H9 (cell line): Measurements from ENCODE around the gene ZFP62. TPM values are rescaled to one million over a fixed set of nuclear protein-coding genes. Genes with fewer than 3 reads are reported as not detected.
A peak's percentile ranks its signal among the peaks of the same experiment; 100 is the strongest.

Source experiments
- DNase-seq: peaks from one replicate; pipeline ENCODE4 v3.0.0-alpha.2; 2017
- H2AFZ ChIP-seq: one replicate; pipeline ENCODE4 v1.6.1; 2013; ENCODE audit warnings: mild to moderate bottlenecking, low read length, control low read depth, moderate library complexity
- H2AK5ac ChIP-seq: 2 replicates; pipeline ENCODE4 v1.6.1; 2013; ENCODE audit warnings: low read length, control low read depth, mixed read lengths; ENCODE audit not compliant: insufficient read length
- H2BK120ac ChIP-seq: one replicate; pipeline ENCODE4 v1.6.1; 2013; ENCODE audit warnings: low read depth, mild to moderate bottlenecking, low read length, control low read depth, inconsistent platforms; ENCODE audit not compliant: poor library complexity, severe bottlenecking
- H2BK12ac ChIP-seq: 2 replicates; pipeline ENCODE4 v1.6.1; 2013; ENCODE audit warnings: low read length, control low read depth, mixed read lengths, low read depth; ENCODE audit not compliant: insufficient read length
- H2BK15ac ChIP-seq: 2 replicates; pipeline ENCODE4 v1.6.1; 2013; ENCODE audit warnings: low read depth, low read length, control low read depth
- H2BK20ac ChIP-seq: one replicate; pipeline ENCODE4 v1.6.1; 2013; ENCODE audit warnings: low read depth, mild to moderate bottlenecking, low read length, control low read depth, inconsistent platforms; ENCODE audit not compliant: poor library complexity, severe bottlenecking
- H2BK5ac ChIP-seq: 2 replicates; pipeline ENCODE4 v1.6.1; 2013; ENCODE audit warnings: low read length, control low read depth, mixed read lengths; ENCODE audit not compliant: insufficient read length
- H3K14ac ChIP-seq: 2 replicates; pipeline ENCODE4 v1.6.1; 2013; ENCODE audit warnings: low read length, control low read depth; ENCODE audit not compliant: insufficient read depth
- H3K18ac ChIP-seq: 2 replicates; pipeline ENCODE4 v1.6.1; 2013; ENCODE audit warnings: low read depth, mild to moderate bottlenecking, mixed read lengths, low read length, control low read depth; ENCODE audit not compliant: insufficient read length
- H3K23ac ChIP-seq: 2 replicates; pipeline ENCODE4 v1.6.1; 2013; ENCODE audit warnings: low read length, control low read depth, mixed read lengths, low read depth; ENCODE audit not compliant: insufficient read length
- H3K23me2 ChIP-seq: 2 replicates; pipeline ENCODE4 v1.6.1; 2013; ENCODE audit warnings: low read depth, mild to moderate bottlenecking, mixed read lengths, low read length, control low read depth; ENCODE audit not compliant: insufficient read length, poor library complexity, severe bottlenecking
- H3K27ac ChIP-seq: 2 replicates; pipeline ENCODE4 v1.5.1; 2013; ENCODE audit warnings: low read length, control low read depth, mixed read lengths, low read depth; ENCODE audit not compliant: insufficient read length
- H3K27me3 ChIP-seq: 2 replicates; pipeline ENCODE4 v1.6.1; 2013; ENCODE audit warnings: low read length, control low read depth, inconsistent platforms; ENCODE audit not compliant: insufficient read depth
- H3K4ac ChIP-seq: 2 replicates; pipeline ENCODE4 v1.6.1; 2013; ENCODE audit warnings: low read depth, mild to moderate bottlenecking, control low read depth, inconsistent platforms, low read length, moderate library complexity
- H3K4me1 ChIP-seq: 2 replicates; pipeline ENCODE4 v1.6.1; 2013; ENCODE audit warnings: low read length, control low read depth, inconsistent platforms; ENCODE audit not compliant: insufficient read depth
- H3K4me2 ChIP-seq: 2 replicates; pipeline ENCODE4 v1.6.1; 2013; ENCODE audit warnings: low read length, control low read depth, mixed read lengths; ENCODE audit not compliant: insufficient read length, insufficient read depth
- H3K56ac ChIP-seq: 2 replicates; pipeline ENCODE4 v1.6.1; 2013; ENCODE audit warnings: low read depth, mild to moderate bottlenecking, mixed read lengths, low read length, control low read depth; ENCODE audit not compliant: insufficient read length
- H3K79me1 ChIP-seq: 2 replicates; pipeline ENCODE4 v1.6.1; 2013; ENCODE audit warnings: low read depth, mild to moderate bottlenecking, moderate library complexity, low read length, control low read depth, inconsistent platforms; ENCODE audit not compliant: insufficient read depth, poor library complexity, severe bottlenecking
- H3K79me2 ChIP-seq: 2 replicates; pipeline ENCODE4 v1.6.1; 2013; ENCODE audit warnings: low read length, control low read depth, inconsistent platforms; ENCODE audit not compliant: insufficient read depth
- H3K9ac ChIP-seq: 2 replicates; pipeline ENCODE4 v1.6.1; 2013; ENCODE audit warnings: low read length, control low read depth, mixed read lengths; ENCODE audit not compliant: insufficient read length; ENCODE audit errors: extremely low read depth
- H3K9me3 ChIP-seq: one replicate; pipeline ENCODE4 v1.6.1; 2013; ENCODE audit warnings: low read depth, low read length, inconsistent platforms; ENCODE audit not compliant: control insufficient read depth
- H3T11ph ChIP-seq: one replicate; pipeline ENCODE4 v1.6.1; 2013; ENCODE audit warnings: mild to moderate bottlenecking, low read length, control low read depth, inconsistent platforms
- H4K20me1 ChIP-seq: one replicate; pipeline ENCODE4 v1.6.1; 2013; ENCODE audit not compliant: control insufficient read depth, insufficient read length, insufficient read depth
- H4K5ac ChIP-seq: 2 replicates; pipeline ENCODE4 v1.6.1; 2013; ENCODE audit warnings: low read depth, mild to moderate bottlenecking, mixed read lengths, low read length, control low read depth; ENCODE audit not compliant: insufficient read length
- H4K8ac ChIP-seq: replicated peaks from 2 replicates; pipeline ENCODE4 v1.6.1; 2013; ENCODE audit warnings: low read length, control low read depth, mixed read lengths, low read depth; ENCODE audit not compliant: insufficient read length
- H4K91ac ChIP-seq: 2 replicates; pipeline ENCODE4 v1.6.1; 2013; ENCODE audit warnings: low read depth, mild to moderate bottlenecking, moderate library complexity, mixed read lengths, low read length, control low read depth; ENCODE audit not compliant: insufficient read length
- H3K27ac Mint-ChIP-seq, 3 experiments: 2 replicates in 2 of 3; 3 replicates in 1 of 3; pipeline ENCODE4 v1.8.0; 2020 to 2021; ENCODE audit warnings: mixed read lengths in 3 of 3, mild to moderate bottlenecking in 1 of 3, moderate library complexity in 1 of 3
- H3K27me3 Mint-ChIP-seq: 2 replicates; pipeline ENCODE4 v1.8.0; 2021; ENCODE audit warnings: low read depth, mild to moderate bottlenecking, moderate library complexity, mixed read lengths
- H3K36me3 Mint-ChIP-seq, 3 experiments: 2 replicates in 2 of 3; 3 replicates in 1 of 3; pipeline ENCODE4 v1.8.0; 2020 to 2021; ENCODE audit warnings: low read depth in 3 of 3, mixed read lengths in 3 of 3; ENCODE audit not compliant: insufficient read depth in 1 of 3
- H3K4me1 Mint-ChIP-seq, 2 experiments: 2 replicates each; pipeline ENCODE4 v1.8.0; 2020; ENCODE audit warnings: mixed read lengths in 2 of 2
- H3K4me3 Mint-ChIP-seq, 2 experiments: 2 replicates in 1 of 2; 3 replicates in 1 of 2; pipeline ENCODE4 v1.8.0; 2020 to 2021; ENCODE audit warnings: mild to moderate bottlenecking in 2 of 2, mixed read lengths in 2 of 2, moderate library complexity in 1 of 2
- H3K9me3 Mint-ChIP-seq, 2 experiments: 2 replicates in 1 of 2; 3 replicates in 1 of 2; pipeline ENCODE4 v1.8.0; 2020; ENCODE audit warnings: mild to moderate bottlenecking in 2 of 2, mixed read lengths in 2 of 2, moderate library complexity in 1 of 2
- WGBS: extraction: QIAGEN DNeasy Blood & Tissue Kit; methylation state at CpG from one replicate; pipeline ENCODE4 v1.1.7; 2013; ENCODE audit warnings: missing lambda C conversion rate, low lambda C conversion rate, mixed read lengths; ENCODE audit not compliant: insufficient read length; ENCODE audit errors: extremely low coverage; 5-methylcytosine and 5-hydroxymethylcytosine counted together
- total RNA-seq: library from RNA; stranded (reverse); gene quantifications from 2 replicates; pipeline ENCODE4 v1.2.1, GENCODE V29; 2021
- TF ChIP-seq, protein P1 (sequence below): fragments of 200-600 bp; sonication (generic); conservative IDR thresholded peaks from 3 replicates; pipeline ENCODE4 v1.8.0; 2021; ENCODE audit warnings: antibody characterized with exemption, mild to moderate bottlenecking

ZFP62 gene
- total RNA-seq, 1 experiment from 2014 or later = 16.2 TPM

- Histone ChIP-seq H2BK15ac (no peak overlapping the region), H3K4ac (no peak overlapping the region), H4K20me1 (no peaks in the 10 kb centered on the region), H2BK12ac (no peak overlapping the region), H3K27ac (no peak overlapping the region), H2BK5ac (no peak overlapping the region), H3K9me3 (peaks cover 9% of the 10 kb centered on the region), H4K8ac (no peak overlapping the region), H3K56ac (no peak overlapping the region), H2AK5ac (no peak overlapping the region), H3T11ph (no peak overlapping the region), H4K91ac (no peak overlapping the region), H3K23me2 (peaks cover 5% of the 10 kb centered on the region), H2BK120ac (no peak overlapping the region), H3K14ac (no peak overlapping the region), H3K27me3 (peaks cover 9% of the 10 kb centered on the region), H3K4me2 (no peak overlapping the region), H4K5ac (no peak overlapping the region), H2AFZ (no peak overlapping the region), H3K79me1 (no peaks in the 10 kb centered on the region), H3K9ac (no peak overlapping the region), H2BK20ac (no peak overlapping the region), H3K79me2 (no peaks in the 10 kb centered on the region), H3K23ac (no peak overlapping the region), H3K18ac (no peak overlapping the region), H3K4me1 (no peaks in the 10 kb centered on the region)
- WGBS = no CpG with 5 or more reads among the region's 3 CpGs
- H3K4me3 Mint-ChIP-seq = no peak overlapping the region
- peaks cover 30 to 33% of the 10 kb centered on the region in 2 experiments for H3K9me3 Mint-ChIP-seq
- peak overlapping the region in 1 of 3 experiments; percentile 6; a peak in 1 of 7 replicates for H3K27ac Mint-ChIP-seq
- TF ChIP-seq, protein P1, sequence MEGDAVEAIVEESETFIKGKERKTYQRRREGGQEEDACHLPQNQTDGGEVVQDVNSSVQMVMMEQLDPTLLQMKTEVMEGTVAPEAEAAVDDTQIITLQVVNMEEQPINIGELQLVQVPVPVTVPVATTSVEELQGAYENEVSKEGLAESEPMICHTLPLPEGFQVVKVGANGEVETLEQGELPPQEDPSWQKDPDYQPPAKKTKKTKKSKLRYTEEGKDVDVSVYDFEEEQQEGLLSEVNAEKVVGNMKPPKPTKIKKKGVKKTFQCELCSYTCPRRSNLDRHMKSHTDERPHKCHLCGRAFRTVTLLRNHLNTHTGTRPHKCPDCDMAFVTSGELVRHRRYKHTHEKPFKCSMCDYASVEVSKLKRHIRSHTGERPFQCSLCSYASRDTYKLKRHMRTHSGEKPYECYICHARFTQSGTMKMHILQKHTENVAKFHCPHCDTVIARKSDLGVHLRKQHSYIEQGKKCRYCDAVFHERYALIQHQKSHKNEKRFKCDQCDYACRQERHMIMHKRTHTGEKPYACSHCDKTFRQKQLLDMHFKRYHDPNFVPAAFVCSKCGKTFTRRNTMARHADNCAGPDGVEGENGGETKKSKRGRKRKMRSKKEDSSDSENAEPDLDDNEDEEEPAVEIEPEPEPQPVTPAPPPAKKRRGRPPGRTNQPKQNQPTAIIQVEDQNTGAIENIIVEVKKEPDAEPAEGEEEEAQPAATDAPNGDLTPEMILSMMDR = no peak
- peaks cover 20 to 22% (median 21%) of the 10 kb centered on the region in 3 experiments for H3K36me3 Mint-ChIP-seq
- DNase-seq = no peak
- H3K4me1 Mint-ChIP-seq = peaks cover 17 to 20% of the 10 kb centered on the region in 2 experiments
- peaks cover 78% of the 10 kb centered on the region for H3K27me3 Mint-ChIP-seq
Measured at GRCh38 chr5:180825768-180826525, 35.1 kb downstream of the ZFP62 start.
